ES-I3 (cell line): ENCODE data around the gene MAGEA6.
"Not testable (repeated sequence)": the region's sequence is repeated elsewhere in the genome, so short reads cannot be mapped to it uniquely, and the experiment has no call there.

Experiments used
- H3K36me3 ChIP-seq: 2 replicates; pipeline ENCODE4 v1.6.1; 2013; ENCODE audit warnings: mild to moderate bottlenecking, low read length, control low read depth, moderate library complexity; ENCODE audit not compliant: insufficient read depth
- H3K4me1 ChIP-seq: 2 replicates; pipeline ENCODE4 v1.6.1; 2013; ENCODE audit warnings: mild to moderate bottlenecking, control low read depth, low read length; ENCODE audit not compliant: insufficient read depth
- H3K9ac ChIP-seq: 2 replicates; pipeline ENCODE4 v1.6.1; 2013; ENCODE audit warnings: low read depth, mild to moderate bottlenecking, low read length, moderate library complexity
- H3K9me3 ChIP-seq: 2 replicates; pipeline ENCODE4 v1.6.1; 2013; ENCODE audit warnings: mild to moderate bottlenecking, low read length, moderate library complexity; ENCODE audit not compliant: control insufficient read depth, insufficient read depth

MAGEA6 gene

GRCh38 chrX:152769549-152770289 lies at the start of gene MAGEA6:
Gene MAGEA6, minus strand, starts transcription at chrX:152769689. Its CDS starts 2,039 bp downstream, at chrX:152767650.
- H3K9me3 ChIP-seq, H3K4me1 ChIP-seq, H3K36me3 ChIP-seq, H3K9ac ChIP-seq: not testable (repeated sequence)

GRCh38 chrX:152819266-152819665 lies 49.8 kb upstream of the MAGEA6 start:
- Histone ChIP-seq H3K36me3 (no peaks in the 10 kb centered on the region), H3K9ac (no peak overlapping the region), H3K9me3 (no peaks in the 10 kb centered on the region), H3K4me1 (peaks cover 4% of the 10 kb centered on the region; the same call in 1 of the 2 replicates)

GRCh38 chrX:152818356-152818755 lies 48.9 kb upstream of the MAGEA6 start:
- H3K4me1 ChIP-seq, result peaks cover 4% of the 10 kb centered on the region; the same call in 1 of the 2 replicates
- H3K9me3 ChIP-seq, result no peaks in the 10 kb centered on the region
- no peak overlapping the region for H3K9ac ChIP-seq
- H3K36me3 ChIP-seq, result no peaks in the 10 kb centered on the region

GRCh38 chrX:152817078-152817764 lies 47.7 kb upstream of the MAGEA6 start:
- Histone ChIP-seq H3K36me3 (no peaks in the 10 kb centered on the region), H3K9ac (no peak overlapping the region), H3K4me1 (peaks cover 4% of the 10 kb centered on the region; the same call in 1 of the 2 replicates)

GRCh38 chrX:152814048-152814447 lies 44.6 kb upstream of the MAGEA6 start:
- Histone ChIP-seq H3K9me3 (no peaks in the 10 kb centered on the region), H3K9ac (no peak overlapping the region), H3K4me1 (peaks cover 4% of the 10 kb centered on the region; the same call in 1 of the 2 replicates), H3K36me3 (no peaks in the 10 kb centered on the region)

More at GRCh38 chrX:152817078-152817764, 47.7 kb upstream of the MAGEA6 start:
- H3K9me3 ChIP-seq, result no peaks in the 10 kb centered on the region

GRCh38 chrX:152813206-152813605 lies 43.7 kb upstream of the MAGEA6 start:
- no peaks in the 10 kb centered on the region for H3K36me3 ChIP-seq
- H3K4me1 ChIP-seq, result peaks cover 4% of the 10 kb centered on the region; the same call in 1 of the 2 replicates
- H3K9ac ChIP-seq, result no peak overlapping the region
- H3K9me3 ChIP-seq, result no peaks in the 10 kb centered on the region

GRCh38 chrX:152810403-152810802 lies 40.9 kb upstream of the MAGEA6 start:
- no peaks in the 10 kb centered on the region for H3K4me1 ChIP-seq
- H3K36me3 ChIP-seq, result no peaks in the 10 kb centered on the region
- no peak overlapping the region for H3K9ac ChIP-seq
- H3K9me3 ChIP-seq, result no peaks in the 10 kb centered on the region

- H3K9me3 ChIP-seq, result no peaks in the 10 kb centered on the region
- no peak overlapping the region for H3K9ac ChIP-seq
- H3K36me3 ChIP-seq, result no peaks in the 10 kb centered on the region
- no peaks in the 10 kb centered on the region for H3K4me1 ChIP-seq
Measured at GRCh38 chrX:152806035-152806434, 36.5 kb upstream of the MAGEA6 start.

- no peaks in the 10 kb centered on the region for H3K36me3 ChIP-seq
- no peaks in the 10 kb centered on the region for H3K4me1 ChIP-seq
- H3K9ac ChIP-seq, result no peak overlapping the region
- H3K9me3 ChIP-seq, result no peaks in the 10 kb centered on the region
Measured at GRCh38 chrX:152798945-152799344, 29.5 kb upstream of the MAGEA6 start.

GRCh38 chrX:152787062-152787461 lies 17.6 kb upstream of the MAGEA6 start:
- H3K9ac ChIP-seq, H3K9me3 ChIP-seq, H3K4me1 ChIP-seq, H3K36me3 ChIP-seq: not testable (repeated sequence)

GRCh38 chrX:152766562-152766961 lies 2.9 kb downstream of the MAGEA6 start:
- H3K36me3 ChIP-seq, H3K9me3 ChIP-seq, H3K4me1 ChIP-seq, H3K9ac ChIP-seq: not testable (repeated sequence)

- H3K36me3 ChIP-seq, H3K9me3 ChIP-seq, H3K4me1 ChIP-seq, H3K9ac ChIP-seq: not testable (repeated sequence)
Measured at GRCh38 chrX:152761582-152761981, 7.9 kb downstream of the MAGEA6 start.

- H3K9ac ChIP-seq, H3K36me3 ChIP-seq, H3K9me3 ChIP-seq, H3K4me1 ChIP-seq: not testable (repeated sequence)
Measured at GRCh38 chrX:152759544-152759943, 9.9 kb downstream of the MAGEA6 start.

GRCh38 chrX:152758918-152759317 lies 10.6 kb downstream of the MAGEA6 start, which contains the start of gene CSAG3:
Gene CSAG3, plus strand, starts transcription at chrX:152759218.
- not testable (repeated sequence) for H3K36me3 ChIP-seq, H3K4me1 ChIP-seq

GRCh38 chrX:152754871-152755270 lies 14.6 kb downstream of the MAGEA6 start:
- H3K4me1 ChIP-seq, H3K36me3 ChIP-seq, H3K9me3 ChIP-seq, H3K9ac ChIP-seq: not testable (repeated sequence)

More at GRCh38 chrX:152758918-152759317, 10.6 kb downstream of the MAGEA6 start, which contains the start of gene CSAG3:
- not testable (repeated sequence) for H3K9me3 ChIP-seq, H3K9ac ChIP-seq
